Ureter (tissue), 1 donor: Measurements from ENCODE around the gene UBE2M. TPM values are rescaled to one million over a fixed set of nuclear protein-coding genes. Genes with fewer than 3 reads are reported as not detected.

Source experiments
- DNase-seq: peaks from one replicate; pipeline ENCODE4 v3.0.0-alpha.2; 2020; ENCODE audit warnings: low spot score
- total RNA-seq: library from RNA; stranded (reverse); gene quantifications from one replicate; pipeline ENCODE4 v1.2.4, GENCODE V29; 2023
- donor health status: DM: yes; HTN: yes; CAD: no.

The UBE2M gene
- total RNA-seq, 1 donor from 2014 or later: 60.7 TPM

GRCh38 chr19:58555920-58556621, 2.3 kb downstream of the UBE2M start:
- no peak for DNase-seq

DNA sequence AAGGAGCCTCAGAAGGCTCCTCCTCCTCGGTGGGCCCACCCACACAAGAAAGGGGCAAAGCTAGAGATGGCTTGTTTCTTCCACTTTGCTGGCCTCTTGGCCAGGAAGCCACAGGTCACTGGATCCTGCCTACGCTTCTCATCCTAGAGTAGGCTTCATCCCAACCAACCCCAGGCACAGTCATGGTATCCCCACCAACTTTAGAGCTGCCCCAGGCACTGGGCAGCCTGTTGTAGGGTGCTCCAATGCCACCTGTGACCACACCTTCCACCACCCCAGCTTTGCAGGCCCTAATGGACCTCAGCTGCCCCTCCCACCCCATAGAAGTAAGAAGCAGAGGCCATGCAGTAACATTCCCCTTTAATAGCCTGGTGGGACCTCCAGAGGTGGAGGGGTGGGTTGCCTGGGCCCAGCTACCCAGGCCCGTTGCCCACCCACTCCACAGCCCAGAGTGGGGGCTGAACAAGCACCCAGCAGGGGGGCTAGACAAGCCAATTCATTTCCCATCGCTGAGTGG, 3.0 kb downstream of the UBE2M start:
- DNase-seq: no peak

GRCh38 chr19:58554494-58555368, 3.7 kb downstream of the UBE2M start, which contains the start of gene CHMP2A:
CHMP2A (minus strand) TSS chr19:58555105; CDS start chr19:58554212, 893 bp downstream.
- peak; percentile 99 for DNase-seq

DNA sequence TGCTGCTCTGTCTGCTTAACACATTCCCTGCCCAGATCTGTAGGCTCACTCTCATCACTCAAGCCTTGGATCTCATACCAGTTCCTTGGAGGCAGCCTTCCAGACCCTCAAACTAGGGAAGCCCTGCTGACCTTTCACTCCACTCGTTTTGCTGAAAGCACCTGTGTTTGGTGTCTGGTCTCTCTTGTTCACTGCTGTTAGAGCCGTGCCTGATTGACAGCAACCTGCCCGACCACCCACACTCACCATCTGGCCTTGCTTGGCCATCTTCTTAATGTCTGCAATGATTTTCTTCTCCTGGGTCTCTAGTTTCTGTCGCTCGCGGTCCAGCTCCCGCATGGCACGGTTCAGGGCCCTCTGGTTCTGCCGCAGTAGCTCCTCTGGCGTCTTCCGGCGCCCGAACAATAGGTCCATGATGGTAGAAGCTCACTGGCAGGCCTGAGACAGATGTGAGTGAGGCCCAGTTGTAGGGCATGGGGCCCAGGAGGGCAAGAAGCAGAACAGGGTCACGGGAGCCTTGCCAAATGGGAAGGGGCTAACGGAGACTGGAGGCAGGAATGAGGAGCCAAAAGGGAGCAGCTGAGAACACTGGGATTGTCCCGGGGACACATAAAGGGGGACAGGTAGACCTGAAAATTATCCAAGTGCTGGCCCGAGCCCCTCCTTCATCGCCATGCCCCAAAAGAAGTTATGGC, 4.5 kb downstream of the UBE2M start:
- DNase-seq: no peak

- DNase-seq: no peak
Measured at GRCh38 chr19:58552655-58553054, 5.8 kb downstream of the UBE2M start.

GRCh38 chr19:58551577-58552471, 6.6 kb downstream of the UBE2M start:
- DNase-seq: no peak

- DNase-seq: no peak
Measured at GRCh38 chr19:58551123-58551497, 7.3 kb downstream of the UBE2M start.

GRCh38 chr19:58550362-58551122, 7.9 kb downstream of the UBE2M start:
- DNase-seq: no peak

DNA sequence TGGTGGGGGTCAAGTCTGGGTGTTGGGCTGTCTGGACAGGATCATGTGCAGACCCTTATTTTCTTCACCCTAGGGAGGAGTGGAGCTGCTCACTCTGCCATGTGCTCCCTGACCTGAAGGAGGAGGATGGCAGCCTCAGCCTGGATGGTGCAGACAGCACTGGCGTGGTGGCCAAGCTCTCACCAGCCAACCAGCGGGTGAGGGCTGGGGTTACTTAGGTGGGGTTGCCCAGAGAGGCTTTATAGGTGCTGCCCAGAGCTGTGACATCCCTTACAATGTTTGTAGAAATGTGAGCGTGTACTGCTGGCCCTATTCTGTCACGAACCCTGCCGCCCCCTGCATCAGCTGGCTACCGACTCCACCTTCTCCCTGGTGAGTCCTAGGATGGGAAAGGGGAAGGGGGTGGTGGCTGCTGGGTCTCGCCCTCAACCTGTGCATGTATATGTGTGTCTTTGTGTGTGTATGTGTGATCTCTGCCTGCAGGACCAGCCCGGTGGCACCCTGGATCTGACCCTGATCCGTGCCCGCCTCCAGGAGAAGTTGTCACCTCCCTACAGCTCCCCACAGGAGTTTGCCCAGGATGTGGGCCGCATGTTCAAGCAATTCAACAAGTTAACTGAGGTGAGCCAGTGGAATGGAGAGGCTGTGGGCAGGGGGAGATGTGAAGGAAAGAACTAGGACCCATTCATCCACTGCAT, 8.6 kb downstream of the UBE2M start:
- DNase-seq: no peak

- DNase-seq: no peak
Measured at GRCh38 chr19:58548859-58549663, 9.3 kb downstream of the UBE2M start.

DNA sequence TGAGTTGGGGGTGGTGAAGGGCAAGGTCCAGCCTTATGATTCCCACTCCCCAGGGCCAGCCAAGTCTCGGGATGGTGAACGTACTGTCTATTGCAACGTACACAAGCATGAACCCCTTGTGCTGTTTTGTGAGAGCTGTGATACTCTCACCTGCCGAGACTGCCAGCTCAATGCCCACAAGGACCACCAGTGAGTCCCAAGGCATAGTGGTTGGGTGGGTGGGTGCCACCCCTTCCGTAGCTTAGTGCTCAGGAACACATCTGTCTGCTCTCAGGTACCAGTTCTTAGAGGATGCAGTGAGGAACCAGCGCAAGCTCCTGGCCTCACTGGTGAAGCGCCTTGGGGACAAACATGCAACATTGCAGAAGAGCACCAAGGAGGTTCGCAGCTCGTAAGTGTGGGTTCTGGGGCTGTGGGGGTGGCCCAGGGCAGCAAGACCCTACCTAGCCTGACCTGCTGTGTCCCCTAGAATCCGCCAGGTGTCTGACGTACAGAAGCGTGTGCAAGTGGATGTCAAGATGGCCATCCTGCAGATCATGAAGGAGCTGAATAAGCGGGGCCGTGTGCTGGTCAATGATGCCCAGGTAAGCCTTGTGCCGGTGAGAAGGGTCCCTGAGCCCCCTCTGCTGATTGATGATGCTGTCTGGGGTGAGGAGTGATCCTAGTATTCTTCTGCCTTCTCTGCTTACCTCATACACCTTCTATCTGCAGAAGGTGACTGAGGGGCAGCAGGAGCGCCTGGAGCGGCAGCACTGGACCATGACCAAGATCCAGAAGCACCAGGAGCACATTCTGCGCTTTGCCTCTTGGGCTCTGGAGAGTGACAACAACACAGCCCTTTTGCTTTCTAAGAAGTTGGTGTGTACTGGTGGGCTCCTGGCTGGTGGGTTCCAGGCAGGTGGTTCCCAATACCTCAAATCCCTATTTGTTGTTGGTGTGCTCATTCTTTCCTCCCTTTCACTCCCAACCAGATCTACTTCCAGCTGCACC, 10.8 kb downstream of the UBE2M start:
- DNase-seq: no peak

DNA sequence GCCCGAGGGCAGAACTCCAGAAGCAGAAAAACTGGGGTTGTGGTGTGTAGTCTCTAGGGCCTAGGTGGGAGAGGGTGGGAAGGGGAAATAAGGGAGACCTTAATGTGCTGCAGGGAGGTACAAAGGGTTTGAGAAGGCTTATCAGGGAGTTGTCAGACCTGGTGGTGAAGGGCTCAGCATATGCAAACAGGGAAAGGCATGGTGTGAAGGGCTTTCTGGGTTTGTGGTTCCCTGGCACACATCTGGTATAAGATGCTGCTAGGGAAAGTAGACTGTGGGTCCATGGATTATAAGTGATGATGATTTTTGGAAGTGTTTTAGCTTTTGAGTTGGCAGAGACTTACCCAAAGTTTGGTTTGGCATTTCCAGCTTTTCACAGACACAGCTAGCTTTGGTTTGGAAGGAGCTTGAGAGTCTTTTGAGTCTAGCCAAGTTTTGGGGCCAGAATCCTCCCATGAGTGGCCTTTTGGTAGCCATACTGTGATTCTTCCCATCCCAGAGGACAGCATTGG, 12.3 kb downstream of the UBE2M start:
- no peak for DNase-seq

DNA sequence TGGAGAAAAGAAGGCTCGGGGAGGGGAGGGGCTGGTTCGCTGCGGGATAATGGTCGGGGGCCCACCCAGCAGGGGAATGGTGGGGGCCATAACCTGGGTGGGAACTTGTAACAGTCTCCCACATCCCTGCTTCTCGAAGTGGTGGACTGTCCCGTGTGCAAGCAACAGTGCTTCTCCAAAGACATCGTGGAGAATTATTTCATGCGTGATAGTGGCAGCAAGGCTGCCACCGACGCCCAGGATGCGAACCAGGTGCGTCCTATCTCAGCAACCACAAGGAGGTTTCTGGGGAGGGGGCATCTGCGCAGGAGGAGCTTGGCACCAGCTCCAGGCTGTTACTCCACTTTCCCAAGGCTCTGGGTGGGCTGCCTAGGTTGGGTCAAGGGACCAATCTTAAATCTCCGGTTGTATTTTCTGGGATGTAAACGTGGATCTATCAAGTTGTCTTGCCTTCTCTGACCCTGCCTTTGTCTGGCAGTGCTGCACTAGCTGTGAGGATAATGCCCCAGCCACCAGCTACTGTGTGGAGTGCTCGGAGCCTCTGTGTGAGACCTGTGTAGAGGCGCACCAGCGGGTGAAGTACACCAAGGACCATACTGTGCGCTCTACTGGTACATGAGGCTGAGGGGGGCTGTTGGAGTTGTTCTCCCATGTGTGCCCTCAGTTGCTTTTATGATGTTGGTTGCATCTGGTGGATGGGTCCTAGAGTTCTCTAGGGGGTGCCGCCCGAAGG, 13.0 kb downstream of the UBE2M start:
- no peak for DNase-seq

DNA sequence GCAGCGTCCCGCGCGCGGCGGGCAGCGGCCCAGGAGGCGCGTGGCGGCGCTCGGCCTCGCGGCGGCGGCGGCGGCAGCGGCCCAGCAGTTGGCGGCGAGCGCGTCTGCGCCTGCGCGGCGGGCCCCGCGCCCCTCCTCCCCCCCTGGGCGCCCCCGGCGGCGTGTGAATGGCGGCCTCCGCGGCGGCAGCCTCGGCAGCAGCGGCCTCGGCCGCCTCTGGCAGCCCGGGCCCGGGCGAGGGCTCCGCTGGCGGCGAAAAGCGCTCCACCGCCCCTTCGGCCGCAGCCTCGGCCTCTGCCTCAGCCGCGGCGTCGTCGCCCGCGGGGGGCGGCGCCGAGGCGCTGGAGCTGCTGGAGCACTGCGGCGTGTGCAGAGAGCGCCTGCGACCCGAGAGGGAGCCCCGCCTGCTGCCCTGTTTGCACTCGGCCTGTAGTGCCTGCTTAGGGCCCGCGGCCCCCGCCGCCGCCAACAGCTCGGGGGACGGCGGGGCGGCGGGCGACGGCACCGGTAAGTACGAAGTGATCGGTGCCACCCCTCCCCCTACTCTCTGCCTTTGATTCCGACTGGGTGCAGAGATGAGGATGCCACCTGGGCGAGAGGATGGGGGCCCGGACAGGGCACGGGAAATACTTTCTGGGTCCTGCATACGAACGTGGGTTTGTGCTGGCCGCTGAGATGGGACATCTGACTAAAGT, 13.7 kb downstream of the UBE2M start:
- DNase-seq: no peak

GRCh38 chr19:58543826-58544590, 14.4 kb downstream of the UBE2M start, which contains the start of gene TRIM28:
TRIM28 (plus strand) TSS chr19:58544064; CDS start chr19:58544758, 694 bp downstream.
- DNase-seq: peak; percentile 99
